Smooth muscle cell of the brain vasculature (primary cell): ENCODE data around the gene MAPK1.
"Not testable (repeated sequence)": the region's sequence is repeated elsewhere in the genome, so short reads cannot be mapped to it uniquely, and the experiment has no call there.

Source experiments
- DNase-seq: peaks from one replicate; pipeline ENCODE4 v3.0.0-alpha.2; 2012; ENCODE audit warnings: low read depth, low spot score

MAPK1 gene

GRCh38 chr22:21882754-21883333 lies 15.4 kb upstream of the MAPK1 start:
- not testable (repeated sequence) for DNase-seq

DNA sequence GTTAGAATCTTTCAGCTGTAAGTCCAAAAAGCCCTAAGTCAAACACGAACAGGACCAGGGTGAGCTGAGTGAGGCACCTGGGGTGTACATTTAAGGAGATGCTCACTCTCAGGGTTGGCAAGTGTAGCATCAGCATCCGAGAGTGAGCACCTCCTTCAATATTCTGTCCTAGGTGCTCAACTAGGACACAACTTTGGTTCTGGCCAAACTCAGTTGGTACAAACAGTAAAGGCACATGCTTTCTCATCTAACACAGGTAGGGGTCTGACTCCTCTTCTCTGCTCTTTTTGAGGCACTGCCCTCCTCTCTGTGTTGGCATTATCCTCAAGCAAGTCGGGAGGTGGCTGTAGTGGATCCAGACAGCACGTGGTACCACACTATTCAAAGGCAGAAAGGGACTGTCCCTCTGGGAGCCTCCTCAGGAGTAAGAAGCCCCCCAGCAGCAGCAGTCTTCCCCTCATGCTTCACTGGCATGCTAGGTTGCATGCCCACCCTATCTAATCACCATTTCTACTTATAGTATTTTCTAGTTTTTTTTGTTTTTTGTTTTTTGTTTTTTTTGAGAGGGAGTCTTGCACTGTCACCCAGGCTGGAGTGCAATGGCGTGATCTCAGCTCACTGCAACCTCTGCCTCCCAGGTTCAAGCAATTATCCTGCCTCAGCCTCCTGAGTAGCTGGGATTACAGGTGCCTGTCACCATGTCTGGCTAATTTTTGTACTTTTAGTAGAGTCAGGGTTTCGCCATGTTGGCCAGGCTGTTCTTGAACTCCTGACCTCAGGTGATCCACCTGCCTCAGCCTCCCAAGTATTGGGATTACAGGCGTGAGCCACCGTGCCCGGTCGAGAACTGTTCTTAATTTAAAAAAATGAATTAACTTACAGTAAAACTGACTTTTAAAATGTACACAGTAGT lies 14.7 kb upstream of the MAPK1 start:
- DNase-seq, result no peak

DNA sequence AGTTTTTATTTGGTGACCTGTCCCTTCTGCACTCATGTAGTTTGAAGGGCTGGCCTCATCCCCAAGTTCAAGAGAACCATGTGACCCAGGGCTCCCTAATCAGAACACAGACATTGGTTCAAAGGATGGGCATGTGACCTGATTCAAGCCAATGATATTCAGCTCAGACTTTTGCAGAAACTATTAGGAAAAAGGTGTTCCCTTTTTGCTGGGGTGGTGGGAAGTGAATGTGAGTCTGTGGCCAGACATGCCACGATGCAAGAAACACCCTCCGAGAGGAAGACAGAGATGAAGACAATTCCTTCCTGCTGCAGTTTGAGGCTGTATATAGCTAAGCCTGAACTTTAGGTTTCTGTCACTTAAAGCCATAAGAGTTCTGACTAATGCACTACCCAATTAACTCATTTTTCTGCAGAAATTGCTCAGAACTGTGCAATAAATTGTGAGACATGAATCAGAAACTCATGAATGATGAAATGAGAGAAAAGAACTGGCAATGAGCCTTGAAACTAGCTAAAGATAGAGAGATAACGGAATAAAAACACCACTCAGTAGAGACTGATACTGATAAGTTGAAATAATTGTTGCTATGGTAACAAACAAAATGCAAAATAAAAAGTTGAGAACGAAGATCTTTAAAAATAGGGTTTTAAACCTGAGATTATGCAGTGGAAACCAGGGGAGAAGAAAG lies 9.2 kb upstream of the MAPK1 start:
- no peak for DNase-seq

- not testable (repeated sequence) for DNase-seq
Observed at GRCh38 chr22:21874953-21875352, 7.5 kb upstream of the MAPK1 start.

GRCh38 chr22:21873619-21874018 lies 6.2 kb upstream of the MAPK1 start:
- DNase-seq, result no peak

DNA sequence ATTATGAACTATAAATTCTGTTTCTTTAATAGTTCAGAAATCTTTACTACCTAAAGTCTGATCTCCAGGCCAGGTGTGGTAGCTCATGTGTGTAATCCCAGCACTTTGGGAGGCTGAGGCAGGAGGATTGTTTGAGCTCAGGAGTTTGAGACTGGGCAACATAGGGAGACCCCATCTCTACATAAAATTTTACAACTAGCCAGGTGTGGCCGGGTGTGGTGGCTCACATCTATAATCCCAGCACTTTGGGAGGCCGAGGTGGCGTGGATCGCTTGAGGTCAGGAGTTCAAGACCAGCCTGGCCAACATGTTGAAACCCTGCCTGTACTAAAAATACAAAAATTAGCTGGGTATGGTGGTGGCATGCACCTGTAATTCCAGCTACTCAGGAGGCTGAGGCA lies 5.3 kb upstream of the MAPK1 start:
- not testable (repeated sequence) for DNase-seq

DNA sequence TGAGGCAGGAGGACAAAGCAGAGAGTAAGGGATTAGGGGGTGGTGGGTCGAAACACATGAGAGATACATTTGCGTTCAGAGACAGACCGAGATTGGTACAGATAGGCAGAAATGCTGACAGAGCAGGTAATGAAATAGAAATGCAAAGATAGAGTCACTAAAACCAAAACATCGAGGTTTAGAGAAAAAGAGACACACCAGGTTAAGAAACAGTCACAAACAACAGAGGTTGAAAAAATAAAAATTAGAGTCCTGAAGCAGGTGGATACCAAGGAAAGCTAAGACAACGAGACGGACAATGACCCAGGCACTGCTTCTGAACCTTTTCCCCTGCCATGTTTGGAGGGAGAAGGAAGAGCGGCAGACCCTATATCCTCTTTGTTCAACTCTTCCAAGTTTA lies 1.2 kb upstream of the MAPK1 start:
- DNase-seq, result no peak

DNA sequence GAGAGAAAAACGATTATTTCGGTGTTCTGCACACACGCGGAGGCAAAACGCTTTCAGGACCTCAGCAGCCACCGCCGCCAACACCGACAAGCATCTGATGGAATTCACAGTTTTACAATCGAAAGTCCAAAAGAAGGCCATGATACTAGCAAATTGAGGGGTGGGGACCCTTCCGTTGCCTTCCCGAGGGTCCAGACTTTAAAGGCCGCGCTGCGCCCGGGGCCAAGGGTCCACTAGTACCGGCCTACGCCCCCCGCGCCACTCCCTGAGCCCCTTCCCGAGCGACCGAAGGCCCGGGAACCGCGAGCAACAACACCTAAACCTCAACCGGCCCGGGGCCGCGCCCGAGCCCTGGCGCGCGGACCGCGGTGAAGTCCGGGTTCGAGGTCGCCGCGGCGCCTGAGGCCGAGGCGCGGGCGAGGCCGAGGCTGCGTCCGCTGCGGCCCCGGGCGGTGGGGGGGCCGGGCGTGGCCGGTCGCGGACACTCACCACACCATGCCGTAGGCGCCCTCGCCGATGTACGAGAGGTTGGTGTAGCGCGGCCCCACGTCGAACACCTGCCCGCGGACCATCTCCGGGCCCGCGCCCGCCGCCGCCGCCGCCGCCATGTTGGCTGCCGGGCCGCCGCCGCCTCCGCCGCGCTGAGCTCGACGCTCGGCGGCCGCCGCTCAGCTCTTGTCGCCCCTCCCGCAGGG lies 465 bp downstream of the MAPK1 start:
- DNase-seq, result no peak

DNA sequence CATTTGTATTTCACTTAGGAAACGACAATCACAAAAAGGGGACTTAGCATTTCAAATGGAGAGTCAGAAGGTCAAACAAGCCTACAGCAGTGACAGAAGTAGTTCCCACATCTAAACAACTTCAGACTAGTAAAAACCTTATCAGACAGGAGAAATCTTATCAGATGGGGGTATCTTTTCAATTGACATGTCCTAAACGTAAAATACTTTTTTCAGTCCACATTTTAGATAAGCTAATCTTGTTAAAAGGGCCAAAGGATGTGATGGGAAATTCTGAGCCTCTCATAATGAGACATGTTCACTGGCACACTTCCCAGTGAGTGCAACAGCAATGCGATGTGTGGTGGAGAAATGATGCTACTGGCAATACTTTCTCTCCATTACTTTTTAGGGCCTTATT lies 2.4 kb downstream of the MAPK1 start:
- DNase-seq, result no peak

DNA sequence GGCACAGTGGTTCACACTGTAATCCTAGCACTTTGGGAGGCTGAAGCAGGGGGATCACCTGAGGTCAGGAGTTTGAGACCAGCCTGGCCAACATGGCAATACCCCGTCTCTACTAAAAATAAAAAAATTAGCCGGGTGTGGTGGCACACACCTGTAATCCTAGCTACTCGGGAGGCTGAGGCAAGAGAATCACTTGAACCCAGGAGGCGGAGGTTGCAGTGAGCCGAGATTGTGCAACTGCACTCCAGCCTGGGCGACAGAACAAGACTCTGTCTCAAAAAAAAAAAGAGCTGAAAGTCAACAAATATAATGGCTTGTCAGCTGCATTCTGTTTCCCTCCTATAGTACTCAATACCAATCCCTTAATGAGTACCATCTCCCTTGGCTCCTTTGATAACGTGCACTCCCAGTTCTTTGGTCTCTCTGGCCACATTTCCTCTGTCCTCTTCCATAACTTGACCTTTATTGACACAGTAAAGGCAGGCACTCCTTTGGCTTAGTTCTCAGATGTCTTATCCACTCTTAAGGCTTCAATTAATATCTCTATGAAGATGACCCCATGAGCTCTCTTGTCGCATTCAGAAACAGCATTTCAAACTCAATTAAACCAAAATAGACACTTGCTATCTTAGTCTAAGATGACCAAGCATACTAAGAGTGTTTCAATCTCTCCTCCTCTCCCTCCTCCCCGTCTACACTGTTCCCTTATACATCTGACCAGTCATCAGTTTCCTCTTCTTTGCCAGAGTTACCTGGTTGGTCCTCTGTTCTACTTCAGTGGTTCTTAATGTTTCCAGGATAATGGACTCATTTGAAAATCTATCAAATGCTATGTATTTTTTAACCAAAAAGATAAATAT lies 4.8 kb downstream of the MAPK1 start:
- no peak for DNase-seq

- no peak for DNase-seq
Observed at GRCh38 chr22:21861851-21862250, 5.6 kb downstream of the MAPK1 start.

DNA sequence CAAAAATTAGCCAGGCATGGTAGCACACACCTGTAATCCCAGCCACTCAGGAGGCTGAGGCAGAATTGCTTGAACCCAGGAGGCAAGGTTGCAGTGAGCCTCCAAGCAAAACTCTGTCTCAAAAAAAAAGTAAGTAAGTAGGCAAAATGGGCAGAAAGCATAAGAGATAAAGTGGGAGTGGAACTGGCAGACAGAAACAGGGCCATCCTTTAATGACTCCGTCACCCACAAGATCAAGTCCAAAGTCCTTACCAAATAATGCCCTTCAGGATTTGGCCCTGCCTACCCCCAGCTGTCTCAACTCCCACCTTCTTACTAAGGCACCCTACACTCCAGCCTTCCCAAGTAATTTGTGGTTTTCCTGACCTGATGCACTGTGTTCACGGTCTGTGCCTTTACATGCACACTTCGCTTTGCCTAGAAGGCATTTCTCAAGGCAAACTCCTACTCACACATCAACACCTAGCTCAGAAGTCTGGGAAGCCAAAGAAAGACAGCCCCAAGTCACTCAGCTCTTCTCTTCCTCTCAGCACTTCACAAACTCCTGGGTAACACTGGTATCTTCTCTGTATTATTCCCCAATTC lies 6.1 kb downstream of the MAPK1 start:
- DNase-seq, result no peak

DNA sequence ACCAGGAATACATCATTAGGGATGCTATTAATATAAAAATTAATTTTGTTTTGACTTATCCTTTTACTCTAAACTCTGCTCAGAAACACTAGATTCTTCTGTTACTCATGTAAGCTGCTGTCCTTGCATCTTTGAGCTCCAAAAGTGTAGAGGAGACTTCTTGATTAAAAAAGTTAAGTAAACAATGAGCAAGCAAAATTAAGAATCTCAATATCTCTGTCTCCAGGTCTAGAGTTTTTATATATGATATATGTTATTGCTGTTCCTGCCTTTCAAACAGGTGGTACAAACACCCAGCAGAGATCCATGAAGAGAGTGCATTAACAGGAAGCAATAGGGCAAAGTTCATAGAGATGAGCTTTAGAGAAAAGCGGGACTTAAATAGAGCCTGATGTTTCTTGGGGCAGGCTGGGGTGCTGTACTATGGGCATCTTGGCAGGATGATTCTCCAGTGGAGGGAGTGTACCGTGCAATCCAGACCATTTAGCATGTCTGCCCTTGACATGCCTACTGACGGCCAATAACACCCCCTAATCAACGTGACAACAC lies 6.9 kb downstream of the MAPK1 start:
- no peak for DNase-seq

- DNase-seq, result no peak
Observed at GRCh38 chr22:21858025-21858764, 9.2 kb downstream of the MAPK1 start.

GRCh38 chr22:21857481-21857914 lies 9.9 kb downstream of the MAPK1 start:
- DNase-seq, result no peak

GRCh38 chr22:21856868-21857267 lies 10.6 kb downstream of the MAPK1 start:
- DNase-seq, result no peak

DNA sequence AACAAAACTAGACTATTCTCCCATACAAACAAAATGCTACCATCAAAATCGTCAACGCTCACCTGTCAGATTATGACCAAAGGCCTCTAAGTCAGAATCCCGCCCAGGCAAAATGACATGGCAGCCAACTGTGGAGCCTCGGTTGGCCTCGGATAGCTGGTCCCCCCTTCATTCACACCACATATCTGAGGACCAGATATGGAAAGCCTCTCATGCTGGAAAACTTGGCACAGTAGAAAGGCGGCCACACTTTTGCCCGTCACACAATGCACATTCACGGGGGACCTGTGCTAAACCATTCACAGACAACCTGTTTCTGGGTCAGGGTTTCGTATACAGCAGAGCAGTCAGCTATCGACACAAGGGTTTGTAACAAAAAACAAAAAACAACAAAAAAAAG lies 11.2 kb downstream of the MAPK1 start:
- DNase-seq, result no peak

GRCh38 chr22:21855676-21856075 lies 11.8 kb downstream of the MAPK1 start:
- no peak for DNase-seq

GRCh38 chr22:21850660-21851059 lies 16.8 kb downstream of the MAPK1 start:
- no peak for DNase-seq

- DNase-seq, result no peak
Observed at GRCh38 chr22:21849489-21849888, 18.0 kb downstream of the MAPK1 start.
